Astrocyte of the cerebellum (primary cell): ENCODE results near the gene ADD2.

Experiments
- DNase-seq: peaks from one replicate; pipeline ENCODE4 v3.0.0-alpha.2; 2011; ENCODE audit warnings: low read depth
- H3K4me3 ChIP-seq: 2 replicates; pipeline ENCODE4 v1.5.1; 2011; ENCODE audit warnings: mild to moderate bottlenecking, low read depth, low read length, moderate library complexity
- in situ Hi-C: cut with HindIII; loops from 2 replicates; pipeline ENCODE4 v1.10.0; 2017; ENCODE audit warnings: low sequenced_read_pairs
- TF ChIP-seq, protein P1 (sequence below): IDR thresholded peaks from 2 replicates; pipeline ENCODE4 v1.5.1; 2012; ENCODE audit warnings: low read length, low read depth, moderate library complexity, mild to moderate bottlenecking; ENCODE audit errors: missing control alignments

ADD2 gene

GRCh38 chr2:70619167-70619566 is 148.8 kb downstream of the ADD2 start:
- no peak overlapping the region for H3K4me3 ChIP-seq
- in situ Hi-C loops = no loop called here
- TF ChIP-seq, protein P1, sequence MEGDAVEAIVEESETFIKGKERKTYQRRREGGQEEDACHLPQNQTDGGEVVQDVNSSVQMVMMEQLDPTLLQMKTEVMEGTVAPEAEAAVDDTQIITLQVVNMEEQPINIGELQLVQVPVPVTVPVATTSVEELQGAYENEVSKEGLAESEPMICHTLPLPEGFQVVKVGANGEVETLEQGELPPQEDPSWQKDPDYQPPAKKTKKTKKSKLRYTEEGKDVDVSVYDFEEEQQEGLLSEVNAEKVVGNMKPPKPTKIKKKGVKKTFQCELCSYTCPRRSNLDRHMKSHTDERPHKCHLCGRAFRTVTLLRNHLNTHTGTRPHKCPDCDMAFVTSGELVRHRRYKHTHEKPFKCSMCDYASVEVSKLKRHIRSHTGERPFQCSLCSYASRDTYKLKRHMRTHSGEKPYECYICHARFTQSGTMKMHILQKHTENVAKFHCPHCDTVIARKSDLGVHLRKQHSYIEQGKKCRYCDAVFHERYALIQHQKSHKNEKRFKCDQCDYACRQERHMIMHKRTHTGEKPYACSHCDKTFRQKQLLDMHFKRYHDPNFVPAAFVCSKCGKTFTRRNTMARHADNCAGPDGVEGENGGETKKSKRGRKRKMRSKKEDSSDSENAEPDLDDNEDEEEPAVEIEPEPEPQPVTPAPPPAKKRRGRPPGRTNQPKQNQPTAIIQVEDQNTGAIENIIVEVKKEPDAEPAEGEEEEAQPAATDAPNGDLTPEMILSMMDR = no peak
- DNase-seq = no peak

DNA sequence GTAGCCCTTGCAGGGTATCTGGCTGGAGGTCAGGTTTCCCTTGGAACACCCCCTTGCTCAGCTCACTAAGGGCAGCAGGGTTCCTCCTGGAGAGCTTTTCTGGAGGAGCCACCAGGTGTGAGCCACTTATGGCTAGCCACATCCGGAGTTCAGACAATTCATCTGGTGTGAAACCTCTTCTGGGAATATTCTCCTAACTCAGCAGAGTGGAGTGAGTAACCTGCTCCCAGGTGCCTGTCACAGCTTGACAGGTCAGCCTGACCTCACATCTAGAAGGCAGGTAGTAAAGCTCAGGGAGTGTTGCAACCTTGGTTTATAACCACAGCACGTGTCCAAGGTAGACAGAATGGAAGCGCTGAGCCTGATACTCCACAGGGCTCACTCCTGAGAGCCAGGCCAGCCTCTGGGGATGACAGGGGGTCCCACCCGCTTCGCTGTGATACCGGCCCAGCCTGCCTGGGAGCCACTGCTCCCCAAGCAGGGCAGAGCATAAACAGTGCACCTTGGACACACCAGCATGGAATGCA is 151.8 kb downstream of the ADD2 start:
- DNase-seq = no peak
- TF ChIP-seq, protein P1 = no peak
- in situ Hi-C loops = no loop called here
- no peak overlapping the region for H3K4me3 ChIP-seq

GRCh38 chr2:70615222-70615621 is 152.8 kb downstream of the ADD2 start:
- no peak for DNase-seq
- TF ChIP-seq, protein P1 = no peak
- in situ Hi-C loops = no loop called here
- no peak overlapping the region for H3K4me3 ChIP-seq

GRCh38 chr2:70613521-70613920 is 154.5 kb downstream of the ADD2 start:
- H3K4me3 ChIP-seq = no peak overlapping the region
- in situ Hi-C loops = no loop called here
- no peak for DNase-seq
- TF ChIP-seq, protein P1 = no peak

DNA sequence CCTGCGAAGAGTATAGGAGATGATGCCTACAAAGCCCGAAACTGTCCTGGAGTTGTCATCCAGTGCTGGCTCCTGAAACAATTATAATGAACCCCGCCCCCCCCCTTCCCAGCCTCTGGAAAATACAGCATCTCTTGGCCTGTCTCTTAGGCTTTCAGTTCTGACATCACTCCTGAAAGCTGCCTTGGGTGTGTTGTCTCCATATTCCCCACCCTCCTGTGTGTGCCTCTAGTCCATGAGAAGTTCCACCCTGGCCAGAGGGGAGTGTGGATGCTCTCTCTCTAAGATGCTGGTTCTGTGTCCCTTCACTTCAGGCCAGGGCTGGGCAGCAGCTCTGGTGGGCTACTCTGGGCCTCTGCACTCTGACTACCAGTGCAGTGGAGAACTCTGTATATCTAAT is 155.4 kb downstream of the ADD2 start:
- in situ Hi-C loops = no loop called here
- no peak for DNase-seq
- TF ChIP-seq, protein P1 = no peak
- H3K4me3 ChIP-seq = no peak overlapping the region

DNA sequence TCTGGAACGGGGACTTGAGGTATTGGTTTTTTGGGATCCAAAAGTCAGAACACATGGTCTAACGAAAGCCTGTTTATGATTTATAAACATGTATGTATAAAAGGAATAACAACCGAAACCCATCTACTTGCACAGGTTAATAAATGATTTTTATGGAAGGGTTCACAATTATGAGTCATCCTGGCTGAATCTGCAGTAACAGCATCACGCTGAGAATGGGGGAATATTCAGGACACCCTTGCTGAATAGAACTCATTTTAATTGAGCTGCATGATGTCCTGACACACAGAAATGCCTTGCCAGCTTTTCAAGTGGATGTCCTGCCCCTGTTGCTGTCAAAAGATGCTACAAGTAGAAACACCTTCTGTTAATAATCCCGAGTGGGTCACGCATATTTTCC is 159.6 kb downstream of the ADD2 start:
- in situ Hi-C loops = no loop called here
- H3K4me3 ChIP-seq = no peak overlapping the region
- no peak for DNase-seq
- TF ChIP-seq, protein P1 = no peak
